ENCODE data around the gene RTN3. TPM values are rescaled to one million over a fixed set of nuclear protein-coding genes. Genes with fewer than 3 reads are reported as not detected.
"Not testable (repeated sequence)": the region's sequence is repeated elsewhere in the genome, so short reads cannot be mapped to it uniquely, and the experiment has no call there.

Gene RTN3
- total RNA-seq, 2 donors from 2014 or later, result 80.3 to 88.4 TPM

DNA sequence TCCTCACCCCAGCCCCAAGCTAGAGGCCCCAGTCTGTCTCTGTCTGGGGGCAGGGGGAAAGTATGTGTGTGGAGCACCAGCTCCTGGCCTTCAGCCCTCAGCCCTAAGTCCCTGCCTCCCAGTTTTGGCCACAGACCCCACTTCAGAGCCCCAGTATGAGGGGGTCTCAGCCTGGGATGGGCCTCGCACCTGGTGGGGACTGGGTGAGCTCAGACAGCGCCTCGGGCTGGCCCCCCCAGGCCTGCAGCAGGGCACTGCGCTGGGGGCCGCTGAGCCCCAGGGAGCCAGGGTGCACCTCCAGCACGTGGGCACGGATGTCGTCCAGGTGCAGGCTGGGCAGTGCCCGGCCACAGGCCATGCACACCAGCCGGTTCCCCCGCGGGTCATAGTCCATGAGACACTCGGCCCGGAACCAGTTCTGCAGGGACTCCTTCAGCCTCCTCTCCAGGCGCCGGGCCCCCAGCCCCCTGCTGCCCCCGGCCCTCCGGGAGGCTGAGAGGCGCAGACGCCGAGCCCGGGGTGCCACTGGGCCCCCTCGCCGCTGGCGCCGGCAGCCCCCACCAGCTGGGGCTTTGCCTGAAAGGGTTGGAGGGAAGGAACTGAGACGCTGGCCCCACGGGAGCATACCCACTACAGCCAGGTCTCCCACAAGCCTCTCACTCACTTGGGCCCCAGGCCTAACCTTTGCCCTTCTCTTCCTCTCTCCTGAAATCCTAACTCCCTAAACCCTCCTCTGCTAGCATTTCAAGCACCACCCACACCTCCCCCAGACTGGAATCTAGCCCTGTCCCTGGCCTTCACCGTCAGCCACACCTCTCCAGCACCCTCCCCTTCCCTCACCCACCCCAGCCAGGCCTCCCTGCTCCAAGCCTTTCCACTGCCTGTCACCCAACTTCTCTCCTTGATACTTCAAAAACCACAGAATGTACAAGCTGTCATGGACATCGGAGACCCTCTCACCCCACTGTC lies 83.7 kb downstream of the RTN3 start:
- intact Hi-C loops (cut with DNase I), result no loop called here
- peak; percentile 78 for DNase-seq (ENCODE audit: low spot score)

GRCh38 chr11:63765688-63766241 lies 84.5 kb downstream of the RTN3 start:
- intact Hi-C loops (cut with DNase I), result no loop called here
- peak; percentile 82 for DNase-seq (ENCODE audit: low spot score)

GRCh38 chr11:63766531-63767235 lies 85.4 kb downstream of the RTN3 start:
- intact Hi-C loops (cut with DNase I), result no loop called here
- DNase-seq (ENCODE audit: low spot score), result peak; percentile 73

DNA sequence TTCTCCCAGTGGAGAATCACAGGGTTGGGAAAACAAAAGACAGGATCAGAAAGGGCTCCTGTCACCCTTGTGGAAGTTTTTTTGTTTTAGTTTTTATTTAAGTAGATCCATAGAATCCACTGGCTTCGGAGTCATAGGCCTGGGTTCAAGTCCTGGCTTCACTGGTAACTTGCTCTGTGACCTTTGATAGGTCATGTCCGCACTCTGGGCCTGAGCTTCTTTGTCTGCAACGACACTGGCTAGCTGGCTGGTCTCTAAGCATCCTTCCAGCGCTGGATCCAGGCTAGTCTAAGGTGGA lies 85.9 kb downstream of the RTN3 start:
- no peak for DNase-seq (ENCODE audit: low spot score)
- intact Hi-C loops (cut with DNase I), result no loop called here

DNA sequence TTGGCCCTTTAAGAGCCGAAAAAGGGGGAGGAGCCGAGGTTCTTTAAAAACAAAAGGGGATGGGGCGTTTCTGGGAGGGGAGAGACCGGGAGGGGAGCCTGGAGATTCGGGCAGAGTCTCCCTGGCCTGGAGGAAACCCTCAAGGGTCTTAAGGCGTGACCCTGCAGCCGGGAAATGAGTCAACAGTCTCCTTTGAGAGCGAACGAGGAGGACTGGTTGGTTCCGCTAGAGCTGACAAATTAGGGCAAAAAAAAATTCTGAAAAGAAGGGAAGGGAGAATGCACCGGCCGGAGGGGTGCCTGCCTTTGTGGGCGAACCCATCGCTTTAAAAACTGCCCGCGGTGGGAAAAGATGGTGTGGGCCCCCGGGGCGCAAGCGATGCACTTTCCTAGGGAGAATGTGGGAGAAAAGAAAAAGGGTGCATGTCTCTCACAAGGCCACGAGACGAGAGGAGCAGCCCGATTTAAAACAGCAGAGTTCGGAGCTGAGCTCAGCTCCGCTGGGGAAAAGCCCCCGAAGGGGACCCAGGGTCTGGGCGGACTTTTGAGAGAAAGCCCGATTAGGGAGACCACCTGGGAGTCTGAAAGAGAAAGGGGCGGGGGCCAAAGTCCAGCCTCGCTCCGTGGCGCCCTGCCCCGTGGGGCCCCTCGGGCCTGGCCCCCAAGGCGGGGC lies 86.4 kb downstream of the RTN3 start:
- DNase-seq (ENCODE audit: low spot score), result peak; percentile 79
- intact Hi-C loops (cut with DNase I), result no loop called here

DNA sequence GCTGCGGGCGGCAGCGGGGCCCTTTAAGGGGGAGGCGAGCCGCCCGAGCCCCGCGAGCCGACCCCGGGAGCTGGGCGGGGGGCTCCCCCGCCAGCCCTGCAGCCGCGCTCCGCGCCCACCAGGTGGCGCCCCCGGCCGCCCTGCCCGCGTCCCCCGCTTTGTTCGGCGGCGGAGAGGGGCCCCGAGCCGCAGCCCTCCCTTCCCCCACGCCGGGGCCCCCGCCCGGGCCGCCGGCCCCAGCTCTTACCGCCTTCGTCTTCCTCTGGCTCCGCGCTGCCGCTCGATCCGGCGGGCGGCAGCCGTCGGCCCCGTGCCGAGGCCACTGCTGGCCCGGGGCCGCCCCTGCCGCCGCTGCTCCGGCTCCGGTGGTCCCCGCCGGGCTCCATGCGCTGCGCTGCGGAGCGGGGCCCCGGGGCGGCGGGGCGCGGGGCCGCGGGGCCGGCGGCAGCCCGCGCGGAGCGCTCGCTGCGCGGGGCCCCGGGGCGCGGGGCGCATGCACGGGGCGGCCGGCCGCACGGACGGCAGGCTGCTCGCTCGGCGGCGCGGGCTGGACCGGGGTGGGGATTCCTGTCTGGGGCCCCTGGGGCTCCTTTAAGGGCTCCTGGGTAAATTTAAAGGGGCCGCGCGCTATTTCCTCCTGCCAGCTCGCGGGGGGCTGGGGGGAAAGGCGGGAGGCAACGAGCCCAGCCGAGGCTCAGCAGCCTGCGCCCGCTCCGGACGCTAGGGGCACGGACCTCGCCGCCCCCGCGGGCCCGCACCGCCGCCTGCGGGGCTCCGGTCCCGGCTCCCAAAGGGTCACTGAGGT lies 87.1 kb downstream of the RTN3 start, which contains the start of gene ZFTA:
TSS of gene ZFTA (minus strand) at position 539 of the 805 bp plus-strand sequence. CDS start at position 386, 153 bp downstream.
- peak; percentile 86 for DNase-seq (ENCODE audit: low spot score)
- intact Hi-C loops (cut with DNase I), result no loop called here

GRCh38 chr11:63769042-63769713 lies 87.9 kb downstream of the RTN3 start:
- peak; percentile 81 for DNase-seq (ENCODE audit: low spot score)
- intact Hi-C loops (cut with DNase I), result no loop called here

GRCh38 chr11:63769714-63770455 lies 88.6 kb downstream of the RTN3 start:
- DNase-seq (ENCODE audit: low spot score), result peak; percentile 75
- intact Hi-C loops (cut with DNase I), result no loop called here

- intact Hi-C loops (cut with DNase I), result no loop called here
- DNase-seq (ENCODE audit: low spot score), result peak; percentile 44
Measured at GRCh38 chr11:63770763-63771162, 89.5 kb downstream of the RTN3 start.

- DNase-seq (ENCODE audit: low spot score); intact Hi-C loops (cut with DNase I): not testable (repeated sequence)
Measured at GRCh38 chr11:63771741-63772318, 90.5 kb downstream of the RTN3 start.

DNA sequence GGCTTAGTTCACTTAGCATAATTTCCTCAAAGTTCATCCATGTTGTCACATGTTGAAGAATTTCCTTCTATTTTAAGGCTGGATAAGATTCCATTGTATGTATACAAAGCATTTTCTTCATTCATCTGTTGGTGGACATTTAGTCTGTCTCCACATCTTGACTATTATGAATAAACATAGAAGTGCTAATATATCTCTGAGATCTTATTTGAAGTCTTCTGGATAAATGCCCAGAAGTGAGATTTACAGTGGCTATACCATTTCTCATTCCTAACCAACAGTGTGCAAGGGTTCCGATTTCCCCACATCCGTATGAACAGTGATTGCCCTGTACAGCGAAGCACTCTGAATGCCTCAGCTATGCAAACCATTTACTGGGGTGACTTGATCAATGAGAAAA lies 93.9 kb downstream of the RTN3 start:
- intact Hi-C loops (cut with DNase I), result no loop called here
- no peak for DNase-seq (ENCODE audit: low spot score)

DNA sequence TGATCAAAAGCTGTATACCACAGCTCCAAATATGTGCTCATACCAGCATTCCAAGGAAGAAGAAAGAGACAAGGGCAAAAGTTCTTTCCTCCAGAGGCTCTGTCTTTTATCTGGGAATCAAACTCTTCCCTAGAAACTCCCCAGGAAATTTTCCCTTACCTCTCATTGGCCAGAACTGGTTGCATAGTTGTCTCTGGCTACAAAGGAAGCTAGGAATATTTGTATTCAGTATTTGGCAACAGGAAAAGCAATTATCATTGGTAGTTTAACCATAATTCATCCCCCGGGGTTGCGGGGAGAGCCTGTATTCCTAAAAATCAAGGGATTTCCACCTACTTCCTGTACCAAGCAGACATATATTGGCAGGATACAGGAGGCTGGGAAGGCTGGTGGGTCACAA lies 97.7 kb downstream of the RTN3 start:
- intact Hi-C loops (cut with DNase I), result no loop called here

GRCh38 chr11:63782749-63783148 lies 101.4 kb downstream of the RTN3 start:
- no peak for DNase-seq (ENCODE audit: low spot score)
- intact Hi-C loops (cut with DNase I), result no loop called here

More for the DNA sequence above, 97.7 kb downstream of the RTN3 start:
- DNase-seq (ENCODE audit: low spot score), result no peak

GRCh38 chr11:63783925-63784592 lies 102.8 kb downstream of the RTN3 start:
- intact Hi-C loops (cut with DNase I), result no loop called here
- no peak for DNase-seq (ENCODE audit: low spot score)

DNA sequence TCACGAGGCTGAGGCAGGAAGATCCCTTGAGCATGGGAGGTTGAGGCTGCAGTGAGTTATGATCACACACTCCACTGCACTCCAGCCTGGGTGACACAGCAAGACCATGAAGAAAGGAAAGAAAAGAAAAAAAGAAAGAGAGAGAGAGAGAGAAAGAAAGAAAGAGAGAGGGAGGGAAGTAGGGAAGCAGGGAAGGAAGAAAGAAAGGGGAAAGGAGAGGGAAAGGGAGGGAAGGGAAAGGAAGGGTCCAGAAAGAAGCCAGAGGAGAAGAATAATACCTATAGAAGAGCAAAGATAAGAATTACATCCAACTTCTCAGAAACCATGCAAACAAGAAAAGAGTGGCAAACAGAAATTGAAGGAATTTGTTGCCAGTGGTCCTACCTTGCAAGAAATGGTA lies 104.5 kb downstream of the RTN3 start:
- DNase-seq (ENCODE audit: low spot score), result no peak
- intact Hi-C loops (cut with DNase I), result no loop called here

GRCh38 chr11:63791495-63792167 lies 110.3 kb downstream of the RTN3 start:
- intact Hi-C loops (cut with DNase I), result no loop called here
- DNase-seq (ENCODE audit: low spot score), result no peak

Measured in posterior vena cava (tissue), 2 donors.